ENCODE data around the gene MRPS18B.
A peak's percentile ranks its signal among the peaks of the same experiment; 100 is the strongest.

The MRPS18B gene

GRCh38 chr6:30614843-30615218, 2.8 kb upstream of the MRPS18B start:
- peaks cover 62% of the 10 kb centered on the region for H3K4me1 Mint-ChIP-seq
- peak overlapping the region; percentile 94 for H3K4me3 Mint-ChIP-seq
- no peaks in the 10 kb centered on the region for H3K27me3 Mint-ChIP-seq
- H3K9me3 Mint-ChIP-seq, result no peaks in the 10 kb centered on the region
- peaks cover 44% of the 10 kb centered on the region for H3K36me3 Mint-ChIP-seq
- peak overlapping the region; percentile 99 for H3K27ac Mint-ChIP-seq

GRCh38 chr6:30615219-30615957, 2.3 kb upstream of the MRPS18B start:
- H3K36me3 Mint-ChIP-seq, result peaks cover 44% of the 10 kb centered on the region
- H3K4me3 Mint-ChIP-seq, result peak overlapping the region; percentile 94
- peak overlapping the region; percentile 99 for H3K27ac Mint-ChIP-seq
- H3K9me3 Mint-ChIP-seq, result no peaks in the 10 kb centered on the region
- H3K4me1 Mint-ChIP-seq, result peaks cover 56% of the 10 kb centered on the region
- H3K27me3 Mint-ChIP-seq, result no peaks in the 10 kb centered on the region

- Mint-ChIP-seq H3K27ac (peak overlapping the region; percentile 99), H3K36me3 (peaks cover 44% of the 10 kb centered on the region), H3K4me3 (peak overlapping the region; percentile 94), H3K4me1 (peaks cover 48% of the 10 kb centered on the region), H3K9me3 (no peaks in the 10 kb centered on the region), H3K27me3 (no peaks in the 10 kb centered on the region)
These were observed 1.5 kb upstream of the MRPS18B start for GRCh38 chr6:30615958-30616810.

GRCh38 chr6:30616811-30617564, 652 bp upstream of the MRPS18B start, which contains the start of gene PPP1R10:
Gene PPP1R10 (minus strand): TSS chr6:30617243. CDS start chr6:30609944, 7,299 bp downstream.
- H3K4me1 Mint-ChIP-seq, result peaks cover 40% of the 10 kb centered on the region
- H3K9me3 Mint-ChIP-seq, result no peaks in the 10 kb centered on the region

GRCh38 chr6:30618270-30618797, 694 bp downstream of the MRPS18B start:
- peaks cover 38% of the 10 kb centered on the region for H3K36me3 Mint-ChIP-seq
- H3K4me3 Mint-ChIP-seq, result peak overlapping the region; percentile 94
- peak overlapping the region; percentile 99 for H3K27ac Mint-ChIP-seq
- no peaks in the 10 kb centered on the region for H3K9me3 Mint-ChIP-seq
- no peaks in the 10 kb centered on the region for H3K27me3 Mint-ChIP-seq
- peaks cover 28% of the 10 kb centered on the region for H3K4me1 Mint-ChIP-seq

More at GRCh38 chr6:30616811-30617564, 652 bp upstream of the MRPS18B start, which contains the start of gene PPP1R10:
- Mint-ChIP-seq H3K27me3 (no peaks in the 10 kb centered on the region), H3K27ac (peak within 1 kb of the TSS; percentile 99), H3K36me3 (peaks cover 39% of the 10 kb centered on the region), H3K4me3 (peak within 1 kb of the TSS; percentile 94)

GRCh38 chr6:30619561-30619960, 1.9 kb downstream of the MRPS18B start:
- Mint-ChIP-seq H3K27me3 (no peaks in the 10 kb centered on the region), H3K36me3 (peaks cover 30% of the 10 kb centered on the region), H3K27ac (peak overlapping the region; percentile 99), H3K4me1 (peaks cover 16% of the 10 kb centered on the region), H3K9me3 (no peaks in the 10 kb centered on the region), H3K4me3 (peak overlapping the region; percentile 94)

GRCh38 chr6:30625511-30625910, 7.9 kb downstream of the MRPS18B start:
- H3K27me3 Mint-ChIP-seq, result no peaks in the 10 kb centered on the region
- H3K4me1 Mint-ChIP-seq, result peaks cover 25% of the 10 kb centered on the region
- peak overlapping the region; percentile 46 for H3K27ac Mint-ChIP-seq
- H3K4me3 Mint-ChIP-seq, result no peak overlapping the region
- peaks cover 6% of the 10 kb centered on the region for H3K36me3 Mint-ChIP-seq
- H3K9me3 Mint-ChIP-seq, result no peaks in the 10 kb centered on the region

GRCh38 chr6:30626484-30627366, 9.1 kb downstream of the MRPS18B start, which contains the start of gene ATAT1:
Gene ATAT1 (plus strand): TSS chr6:30626874.
- Mint-ChIP-seq H3K36me3 (peaks cover 10% of the 10 kb centered on the region), H3K4me3 (peak within 1 kb of the TSS; percentile 93), H3K27ac (peak within 1 kb of the TSS; percentile 92), H3K4me1 (peaks cover 25% of the 10 kb centered on the region), H3K9me3 (no peaks in the 10 kb centered on the region), H3K27me3 (no peaks in the 10 kb centered on the region)

GRCh38 chr6:30635834-30636233, 18.2 kb downstream of the MRPS18B start:
- Mint-ChIP-seq H3K9me3 (no peaks in the 10 kb centered on the region), H3K27ac (no peak overlapping the region), H3K4me3 (no peak overlapping the region), H3K27me3 (no peaks in the 10 kb centered on the region), H3K4me1 (peaks cover 5% of the 10 kb centered on the region), H3K36me3 (peaks cover 14% of the 10 kb centered on the region)

GRCh38 chr6:30640481-30640880, 22.8 kb downstream of the MRPS18B start:
- Mint-ChIP-seq H3K4me1 (peaks cover 24% of the 10 kb centered on the region), H3K4me3 (no peak overlapping the region), H3K27me3 (no peaks in the 10 kb centered on the region), H3K27ac (no peak overlapping the region), H3K36me3 (peaks cover 4% of the 10 kb centered on the region), H3K9me3 (no peaks in the 10 kb centered on the region)

GRCh38 chr6:30641048-30641447, 23.4 kb downstream of the MRPS18B start:
- no peak overlapping the region for H3K27ac Mint-ChIP-seq
- no peaks in the 10 kb centered on the region for H3K27me3 Mint-ChIP-seq
- no peak overlapping the region for H3K4me3 Mint-ChIP-seq
- H3K4me1 Mint-ChIP-seq, result peaks cover 30% of the 10 kb centered on the region
- peaks cover 1% of the 10 kb centered on the region for H3K36me3 Mint-ChIP-seq
- no peaks in the 10 kb centered on the region for H3K9me3 Mint-ChIP-seq

GRCh38 chr6:30643656-30644055, 26.0 kb downstream of the MRPS18B start:
- no peak overlapping the region for H3K4me3 Mint-ChIP-seq
- H3K9me3 Mint-ChIP-seq, result no peaks in the 10 kb centered on the region
- H3K36me3 Mint-ChIP-seq, result peaks cover 1% of the 10 kb centered on the region
- peaks cover 44% of the 10 kb centered on the region for H3K4me1 Mint-ChIP-seq
- H3K27me3 Mint-ChIP-seq, result no peaks in the 10 kb centered on the region
- H3K27ac Mint-ChIP-seq, result no peak overlapping the region

- H3K4me1 Mint-ChIP-seq, result peaks cover 44% of the 10 kb centered on the region
- no peak overlapping the region for H3K4me3 Mint-ChIP-seq
- no peaks in the 10 kb centered on the region for H3K9me3 Mint-ChIP-seq
- H3K36me3 Mint-ChIP-seq, result peaks cover 1% of the 10 kb centered on the region
- H3K27me3 Mint-ChIP-seq, result no peaks in the 10 kb centered on the region
- H3K27ac Mint-ChIP-seq, result no peak overlapping the region
These were observed 27.1 kb downstream of the MRPS18B start for GRCh38 chr6:30644769-30645168.

GRCh38 chr6:30645989-30646388, 28.3 kb downstream of the MRPS18B start:
- Mint-ChIP-seq H3K36me3 (peaks cover 4% of the 10 kb centered on the region), H3K4me1 (peaks cover 38% of the 10 kb centered on the region), H3K27ac (peak overlapping the region; percentile 90), H3K4me3 (peak overlapping the region; percentile 90), H3K9me3 (no peaks in the 10 kb centered on the region), H3K27me3 (no peaks in the 10 kb centered on the region)
